ENCODE data around the gene CPZ.
A peak's percentile ranks its signal among the peaks of the same experiment; 100 is the strongest.

The CPZ gene

DNA sequence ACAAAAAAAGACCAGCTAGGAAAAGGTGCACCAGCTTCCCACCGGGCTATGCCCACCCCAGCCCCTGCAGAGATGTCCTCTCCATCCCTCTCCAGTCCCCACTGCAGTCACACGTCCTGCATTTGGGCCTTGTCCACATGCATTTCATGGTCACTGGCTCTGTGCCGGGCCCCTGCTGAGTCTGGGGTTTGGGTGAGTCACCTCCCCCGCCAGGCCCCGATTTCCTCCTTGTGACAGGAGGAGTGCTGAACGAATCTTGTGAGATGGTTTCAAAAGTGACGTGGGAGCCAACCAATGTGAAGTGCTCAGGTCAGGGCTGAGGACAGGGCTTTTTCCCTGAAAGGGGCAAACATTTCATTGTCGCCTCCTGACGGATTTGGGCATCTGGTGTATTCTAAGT, 7.1 kb downstream of the CPZ start:
- DNase-seq, result no peak
- TF ChIP-seq GATA1 (IDR thresholded peaks at IDR 0.05; ENCODE audit: low read depth, low read length), result no peak

DNA sequence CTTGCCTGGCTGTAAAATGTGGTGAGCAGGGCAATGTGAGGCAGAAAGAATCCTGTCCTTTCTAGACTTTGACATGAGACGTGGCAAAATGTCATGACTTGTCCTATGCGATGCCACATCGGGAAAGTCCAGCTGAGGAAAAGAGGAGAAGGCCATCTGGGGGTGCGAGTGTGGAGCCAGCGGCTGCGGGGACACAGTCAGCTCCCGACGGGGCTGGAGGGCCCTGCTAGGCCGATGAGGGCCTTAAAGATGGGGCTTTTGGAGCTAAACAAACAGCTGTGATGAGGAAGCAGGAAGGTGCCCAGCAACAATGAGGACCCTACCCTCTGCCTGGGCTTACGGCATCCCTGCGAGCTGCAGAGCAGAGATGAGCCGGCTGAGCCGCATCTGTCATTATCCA, 7.7 kb downstream of the CPZ start:
- TF ChIP-seq GATA1 (IDR thresholded peaks at IDR 0.05; ENCODE audit: low read depth, low read length) (no peak), POLR2A (IDR thresholded peaks at IDR 0.05; ENCODE audit: low read length) (no peak)
- DNase-seq, result no peak

DNA sequence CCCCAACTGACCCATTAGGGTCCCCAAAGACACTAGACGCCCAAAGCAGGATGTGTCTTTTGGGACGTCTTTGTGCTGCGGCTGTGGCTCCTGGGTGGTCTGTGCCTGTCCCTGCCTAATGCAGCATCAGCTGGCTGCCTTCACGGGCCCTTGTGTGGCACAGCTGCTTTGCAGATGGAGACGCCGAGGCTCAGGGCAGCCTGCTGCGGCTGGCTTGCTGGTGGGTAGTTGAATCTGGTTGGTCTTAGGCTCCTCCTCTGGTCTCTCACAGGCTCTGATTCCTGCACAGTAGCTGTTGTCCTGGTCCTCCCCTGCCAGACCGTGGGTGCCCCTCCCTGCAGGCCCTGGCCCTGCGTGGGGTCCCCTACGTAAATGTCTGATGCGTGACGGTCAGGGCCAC, 8.1 kb downstream of the CPZ start:
- DNase-seq, result no peak
- TF ChIP-seq POLR2A (IDR thresholded peaks at IDR 0.05; ENCODE audit: low read length), result no peak
- no peak for TF ChIP-seq GATA1 (IDR thresholded peaks at IDR 0.05; ENCODE audit: low read depth, low read length)

DNA sequence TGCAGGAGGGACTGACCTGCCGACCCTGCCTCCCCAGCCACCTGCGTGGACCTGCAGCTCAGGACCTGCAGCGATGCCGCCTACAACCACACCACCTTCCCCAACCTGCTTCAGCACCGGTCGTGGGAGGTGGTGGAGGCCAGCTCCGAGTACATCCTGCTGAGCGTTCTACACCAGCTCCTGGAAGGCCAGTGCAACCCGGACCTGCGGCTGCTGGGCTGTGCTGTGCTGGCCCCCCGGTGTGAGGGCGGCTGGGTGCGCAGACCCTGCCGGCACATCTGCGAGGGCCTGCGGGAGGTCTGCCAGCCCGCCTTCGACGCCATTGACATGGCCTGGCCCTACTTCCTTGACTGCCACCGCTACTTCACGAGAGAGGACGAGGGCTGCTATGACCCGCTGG, 8.5 kb downstream of the CPZ start:
- DNase-seq, result no peak
- no peak for TF ChIP-seq GATA1 (IDR thresholded peaks at IDR 0.05; ENCODE audit: low read depth, low read length)
- no peak for TF ChIP-seq POLR2A (IDR thresholded peaks at IDR 0.05; ENCODE audit: low read length)

DNA sequence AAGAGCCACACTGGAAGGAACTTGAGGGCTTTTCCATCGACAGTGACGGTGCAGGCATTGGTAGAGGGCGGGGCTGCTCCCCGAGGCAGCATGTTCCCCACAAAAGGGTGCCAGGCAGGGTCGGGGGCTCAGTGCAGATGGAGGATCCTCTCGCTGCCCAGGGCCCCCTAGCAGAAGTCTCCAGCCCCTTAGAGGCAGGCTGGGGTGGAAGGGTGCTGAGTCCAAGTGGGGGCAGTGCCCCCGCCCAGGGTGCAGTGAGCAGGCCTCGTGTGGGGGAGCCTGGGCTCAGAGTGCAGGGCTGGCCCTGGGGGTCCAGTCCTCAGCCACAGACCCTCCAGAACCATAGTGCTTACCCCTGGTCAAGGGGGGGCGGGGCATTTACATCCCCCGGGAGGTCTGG, 9.0 kb downstream of the CPZ start:
- TF ChIP-seq GATA1 (IDR thresholded peaks at IDR 0.05; ENCODE audit: low read depth, low read length), result no peak
- TF ChIP-seq POLR2A (IDR thresholded peaks at IDR 0.05; ENCODE audit: low read length), result no peak
- no peak for DNase-seq

DNA sequence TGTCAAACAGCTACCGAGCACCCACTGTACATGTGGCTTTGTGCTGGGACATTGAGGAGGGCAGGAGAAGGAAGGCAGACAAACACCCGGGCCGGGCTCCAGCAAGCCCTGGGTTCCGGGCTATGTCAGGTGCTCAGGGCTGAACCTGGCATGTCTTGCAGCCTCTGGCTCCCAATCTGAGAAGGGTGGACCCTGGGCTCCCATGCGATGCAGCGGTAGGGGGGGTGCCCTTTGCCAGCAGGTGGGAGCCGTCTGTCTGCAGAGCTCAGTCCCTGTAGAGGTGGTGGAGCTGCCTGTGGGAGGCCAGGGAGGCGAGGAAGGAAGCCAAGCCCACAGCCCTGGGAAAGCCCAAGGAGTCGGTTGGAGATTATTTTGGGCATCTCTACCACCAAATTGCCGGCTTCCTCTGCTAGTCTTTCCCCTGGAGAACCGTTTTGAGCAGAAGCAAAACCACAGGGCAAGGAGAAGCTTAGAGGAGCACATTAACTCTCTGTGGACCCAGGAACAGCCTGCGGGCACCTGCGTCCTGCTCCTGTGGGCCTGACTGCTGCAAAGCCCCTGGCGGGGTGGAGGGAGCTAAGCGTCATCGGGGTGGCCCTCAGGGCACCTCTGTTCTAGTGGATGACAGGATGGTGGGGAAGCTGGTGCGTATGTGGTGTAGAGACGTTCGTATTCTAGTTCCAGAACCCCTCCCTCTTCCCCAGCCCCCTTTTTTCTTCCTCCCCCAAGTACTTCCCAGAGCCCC, 10.3 kb downstream of the CPZ start:
- TF ChIP-seq POLR2A (IDR thresholded peaks at IDR 0.05; ENCODE audit: low read length) (no peak), GATA1 (IDR thresholded peaks at IDR 0.05; ENCODE audit: low read depth, low read length) (no peak)
- DNase-seq, result no peak

DNA sequence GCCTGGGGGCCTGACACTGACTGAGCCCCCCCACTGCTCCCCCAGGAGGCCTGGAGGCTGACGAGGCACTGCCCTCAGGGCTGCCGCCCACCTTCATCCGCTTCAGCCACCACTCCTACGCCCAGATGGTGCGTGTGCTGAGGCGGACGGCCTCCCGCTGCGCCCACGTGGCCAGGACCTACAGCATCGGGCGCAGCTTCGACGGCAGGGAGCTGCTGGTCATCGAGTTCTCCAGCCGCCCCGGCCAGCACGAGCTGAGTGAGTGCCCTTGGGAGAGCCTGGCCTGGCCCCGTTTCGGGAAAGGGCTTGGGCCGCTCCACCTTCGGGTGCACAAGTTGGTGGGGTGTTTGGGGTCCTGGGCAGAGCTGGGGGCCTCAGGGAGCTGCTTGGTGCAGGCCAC, 11.4 kb downstream of the CPZ start:
- no peak for DNase-seq
- TF ChIP-seq GATA1 (IDR thresholded peaks at IDR 0.05; ENCODE audit: low read depth, low read length) (no peak), POLR2A (IDR thresholded peaks at IDR 0.05; ENCODE audit: low read length) (no peak)

DNA sequence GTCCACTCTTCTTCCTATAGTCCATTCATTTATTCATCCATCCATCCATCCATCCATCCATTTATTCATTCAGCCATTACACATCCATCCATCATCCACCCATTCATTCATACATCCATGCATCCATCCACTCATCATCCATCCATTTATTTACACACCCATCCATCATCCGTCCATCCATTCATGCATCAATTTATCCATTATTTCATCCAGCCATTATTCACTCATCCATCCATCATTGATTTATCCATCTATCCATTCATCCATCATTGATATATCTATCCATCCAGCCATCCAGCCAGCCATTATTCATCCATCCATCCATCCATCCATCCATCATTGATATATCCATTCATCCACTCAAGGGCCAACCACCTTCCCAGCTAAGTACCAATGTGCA, 12.7 kb downstream of the CPZ start:
- no peak for TF ChIP-seq POLR2A (IDR thresholded peaks at IDR 0.05; ENCODE audit: low read length)
- TF ChIP-seq GATA1 (IDR thresholded peaks at IDR 0.05; ENCODE audit: low read depth, low read length), result no peak
- DNase-seq, result no peak

DNA sequence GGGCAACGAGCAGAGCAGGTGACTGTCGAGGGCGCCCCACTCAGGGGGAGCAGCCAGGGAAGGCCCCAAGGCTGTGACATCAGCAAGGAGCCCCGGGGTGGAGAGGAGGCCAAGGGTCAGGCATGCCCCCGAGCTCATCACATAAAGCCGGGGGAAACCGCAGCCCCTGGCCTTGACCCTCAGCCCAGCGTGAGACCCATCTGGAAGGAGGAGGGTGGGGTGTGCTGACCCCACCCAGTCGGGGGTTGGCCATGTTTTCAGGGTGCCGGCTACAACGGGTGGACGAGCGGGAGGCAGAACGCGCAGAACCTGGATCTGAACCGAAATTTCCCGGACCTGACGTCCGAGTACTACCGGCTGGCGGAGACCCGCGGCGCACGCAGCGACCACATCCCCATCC, 13.9 kb downstream of the CPZ start:
- TF ChIP-seq POLR2A (IDR thresholded peaks at IDR 0.05; ENCODE audit: low read length) (no peak), GATA1 (IDR thresholded peaks at IDR 0.05; ENCODE audit: low read depth, low read length) (no peak)
- no peak for DNase-seq

DNA sequence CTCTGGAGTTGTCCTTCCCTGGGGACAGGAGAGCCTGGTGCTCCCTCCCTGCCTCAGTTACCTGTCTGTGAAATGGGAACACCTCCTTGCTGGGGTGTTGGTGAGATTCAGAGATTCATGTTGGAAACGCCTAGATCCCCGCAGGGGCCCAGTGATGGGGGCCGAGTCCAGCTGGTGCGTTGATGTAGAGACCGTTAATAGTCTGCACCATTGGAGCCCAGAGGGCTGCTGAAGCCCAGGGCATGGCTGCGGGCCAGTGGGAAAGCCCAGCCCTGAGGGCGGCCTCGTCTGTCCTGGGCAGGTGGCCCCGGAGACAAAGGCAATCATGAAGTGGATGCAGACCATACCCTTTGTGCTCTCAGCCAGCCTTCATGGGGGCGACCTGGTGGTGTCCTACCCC, 14.4 kb downstream of the CPZ start:
- no peak for DNase-seq
- TF ChIP-seq POLR2A (IDR thresholded peaks at IDR 0.05; ENCODE audit: low read length), result no peak
- TF ChIP-seq GATA1 (IDR thresholded peaks at IDR 0.05; ENCODE audit: low read depth, low read length), result no peak

DNA sequence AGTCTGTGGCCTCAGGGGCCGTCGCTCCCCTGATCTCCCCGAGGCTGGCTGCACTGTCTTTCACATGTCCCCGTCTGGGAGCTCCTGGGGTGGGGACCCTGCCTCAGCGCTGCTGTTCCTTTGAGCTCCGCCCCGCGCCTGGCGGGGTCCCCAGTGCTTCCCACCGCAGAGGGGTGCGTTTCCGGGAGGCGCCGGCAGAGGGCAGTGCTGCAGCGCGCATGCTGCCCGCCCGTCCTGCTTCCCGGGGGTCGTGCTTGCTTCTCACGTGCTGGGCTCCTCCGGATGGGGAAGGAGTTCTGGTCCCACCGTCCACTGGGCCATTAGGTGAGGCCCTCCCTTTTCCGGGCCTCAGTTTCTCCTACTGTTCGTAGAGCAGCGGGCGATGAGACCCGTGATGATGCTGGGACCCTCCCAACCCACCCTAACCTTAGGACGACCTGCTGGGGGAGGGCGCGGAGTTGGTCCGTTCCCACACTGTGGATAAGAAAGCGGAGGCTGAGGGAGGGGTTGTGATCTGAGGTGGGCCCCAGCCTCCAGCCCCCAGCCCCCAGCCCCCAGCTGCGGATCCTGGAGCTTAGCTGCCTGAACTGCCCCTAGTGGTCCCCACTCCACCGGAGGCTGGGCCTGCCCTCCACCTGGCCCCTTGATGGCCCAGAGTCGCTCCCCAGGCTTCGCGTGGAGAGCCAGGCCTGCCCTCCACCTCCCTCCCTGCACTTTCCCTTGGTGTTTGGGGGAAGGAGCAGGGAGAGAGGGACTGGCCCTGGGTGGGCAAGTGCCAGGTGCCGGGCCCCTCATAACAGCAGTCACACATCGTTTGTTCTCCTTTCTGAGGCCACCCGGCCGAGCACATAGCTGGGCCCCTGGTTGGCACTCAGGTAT, 15.3 kb downstream of the CPZ start:
- TF ChIP-seq POLR2A (IDR thresholded peaks at IDR 0.05; ENCODE audit: low read length), result no peak
- TF ChIP-seq GATA1 (IDR thresholded peaks at IDR 0.05; ENCODE audit: low read depth, low read length), result no peak
- DNase-seq, result peak in 1 of 2 experiments; percentile 41

DNA sequence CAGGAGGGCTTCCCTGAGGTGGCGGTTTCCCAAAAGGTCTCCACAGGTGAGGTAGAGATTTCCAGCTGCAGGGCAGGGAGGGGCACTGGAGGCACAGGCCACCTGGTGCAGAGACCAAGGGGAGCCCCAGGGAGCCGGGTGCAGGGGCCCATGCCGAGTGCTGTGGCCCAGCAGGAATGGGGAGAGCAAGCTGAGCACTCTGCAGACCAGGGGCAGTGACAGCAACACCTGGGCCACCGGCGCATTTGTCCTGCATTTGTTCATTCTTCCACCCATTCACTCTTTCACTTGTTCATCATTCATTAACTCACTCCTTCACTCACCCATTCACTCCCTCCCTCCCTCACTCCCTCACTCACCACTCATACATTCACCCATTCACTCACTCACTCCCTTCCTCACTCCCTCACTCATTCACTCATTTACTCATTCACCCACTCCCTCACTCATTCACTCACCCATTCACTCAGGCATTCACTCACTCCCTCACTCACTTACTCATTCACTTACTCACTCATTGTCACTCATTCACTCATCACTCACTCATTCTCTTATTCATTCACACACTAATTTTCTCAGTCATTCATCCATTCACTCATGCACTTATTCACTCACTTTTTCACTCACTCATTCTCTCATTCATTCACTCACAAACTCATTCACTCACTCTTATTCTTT, 16.3 kb downstream of the CPZ start:
- TF ChIP-seq GATA1 (IDR thresholded peaks at IDR 0.05; ENCODE audit: low read depth, low read length), result no peak
- TF ChIP-seq POLR2A (IDR thresholded peaks at IDR 0.05; ENCODE audit: low read length), result no peak
- no peak for DNase-seq

DNA sequence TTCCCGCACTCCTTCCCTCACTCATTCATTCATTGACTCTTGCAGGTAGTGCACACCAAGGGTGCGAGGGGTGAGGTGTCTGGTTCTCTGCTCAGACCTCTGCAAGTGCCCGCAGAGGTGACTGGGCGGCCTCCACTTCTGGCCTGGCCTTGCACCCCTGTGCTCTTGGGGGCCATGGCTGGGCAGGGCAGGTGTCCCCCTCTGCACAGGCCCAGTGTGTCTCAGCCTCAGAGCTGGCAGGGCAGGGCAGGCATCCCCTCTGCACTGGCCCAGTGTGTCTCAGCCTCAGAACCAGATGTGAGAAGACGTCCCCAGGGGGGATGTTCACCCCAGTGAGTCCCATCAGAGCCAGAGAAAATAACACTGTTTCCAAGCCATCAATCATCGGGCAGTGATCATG, 16.8 kb downstream of the CPZ start:
- TF ChIP-seq POLR2A (IDR thresholded peaks at IDR 0.05; ENCODE audit: low read length) (no peak), GATA1 (IDR thresholded peaks at IDR 0.05; ENCODE audit: low read depth, low read length) (no peak)
- DNase-seq, result no peak

DNA sequence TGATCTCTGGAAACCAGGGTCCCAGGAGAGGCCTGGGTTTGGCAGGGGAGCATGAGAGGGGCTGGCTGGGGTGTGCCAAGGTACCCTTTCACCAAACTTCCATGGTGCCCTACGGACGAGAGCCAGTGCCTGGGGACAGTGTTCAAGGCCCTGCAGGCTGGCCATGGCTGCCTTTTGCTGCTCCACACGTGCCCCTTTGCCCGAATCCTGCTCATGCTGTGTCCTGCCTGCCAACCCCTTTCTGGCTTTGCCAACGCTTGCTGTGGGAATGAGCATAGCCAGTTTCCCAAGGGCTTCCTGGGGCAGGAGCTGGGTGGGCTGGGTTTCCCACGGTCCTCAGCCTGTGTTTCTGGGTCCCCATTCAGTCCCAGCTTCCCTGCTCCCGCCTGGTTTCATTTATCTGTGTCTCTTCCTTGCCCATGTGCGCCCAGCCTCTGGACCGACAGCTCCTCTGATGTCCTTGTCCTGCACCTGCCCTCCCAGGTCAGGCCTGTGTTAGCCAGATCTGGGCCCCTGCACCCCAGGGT, 17.3 kb downstream of the CPZ start:
- no peak for DNase-seq
- TF ChIP-seq GATA1 (IDR thresholded peaks at IDR 0.05; ENCODE audit: low read depth, low read length) (no peak), POLR2A (IDR thresholded peaks at IDR 0.05; ENCODE audit: low read length) (no peak)
